Measurements from ENCODE around the gene MRPL40.

GRCh38 chr22:19450363-19451175 lies 18.2 kb downstream of the MRPL40 start:
- no peak for TF ChIP-seq CTCF (conservative IDR thresholded peaks at IDR 0.05 in 1 of 2, IDR thresholded peaks at IDR 0.05 in 1 of 2; ENCODE audit: low read depth in 1 of 2, low read length in 2 of 2)
- TF ChIP-seq EZH2 (IDR thresholded peaks at IDR 0.05; ENCODE audit: low read length, missing control alignments), result no peak
